ENCODE measurements around the gene EXOC2.

DNA sequence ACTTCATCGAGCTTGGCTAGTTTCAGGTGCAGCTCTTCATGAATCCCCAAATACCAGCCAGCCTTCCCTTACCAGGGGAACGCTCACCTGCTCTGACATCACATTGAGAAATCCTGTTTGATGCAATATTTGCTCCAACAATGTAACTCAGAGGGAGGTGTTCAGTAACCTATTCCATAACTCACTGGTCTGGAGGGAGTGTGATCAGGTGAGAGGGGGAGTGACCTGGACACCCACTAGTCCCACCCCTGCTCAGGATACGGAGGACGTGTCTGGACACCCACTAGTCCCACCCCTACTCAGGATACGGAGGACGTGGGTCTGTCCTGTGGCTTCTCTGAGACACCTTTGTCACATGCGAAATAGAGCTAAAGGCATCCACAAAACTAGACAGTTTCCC, 106.4 kb downstream of the EXOC2 start:
- TF ChIP-seq POLR2A (IDR thresholded peaks at IDR 0.05; ENCODE audit: extremely low read depth, insufficient read length): no peak
- TF ChIP-seq, protein P1, sequence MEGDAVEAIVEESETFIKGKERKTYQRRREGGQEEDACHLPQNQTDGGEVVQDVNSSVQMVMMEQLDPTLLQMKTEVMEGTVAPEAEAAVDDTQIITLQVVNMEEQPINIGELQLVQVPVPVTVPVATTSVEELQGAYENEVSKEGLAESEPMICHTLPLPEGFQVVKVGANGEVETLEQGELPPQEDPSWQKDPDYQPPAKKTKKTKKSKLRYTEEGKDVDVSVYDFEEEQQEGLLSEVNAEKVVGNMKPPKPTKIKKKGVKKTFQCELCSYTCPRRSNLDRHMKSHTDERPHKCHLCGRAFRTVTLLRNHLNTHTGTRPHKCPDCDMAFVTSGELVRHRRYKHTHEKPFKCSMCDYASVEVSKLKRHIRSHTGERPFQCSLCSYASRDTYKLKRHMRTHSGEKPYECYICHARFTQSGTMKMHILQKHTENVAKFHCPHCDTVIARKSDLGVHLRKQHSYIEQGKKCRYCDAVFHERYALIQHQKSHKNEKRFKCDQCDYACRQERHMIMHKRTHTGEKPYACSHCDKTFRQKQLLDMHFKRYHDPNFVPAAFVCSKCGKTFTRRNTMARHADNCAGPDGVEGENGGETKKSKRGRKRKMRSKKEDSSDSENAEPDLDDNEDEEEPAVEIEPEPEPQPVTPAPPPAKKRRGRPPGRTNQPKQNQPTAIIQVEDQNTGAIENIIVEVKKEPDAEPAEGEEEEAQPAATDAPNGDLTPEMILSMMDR (IDR thresholded peaks at IDR 0.05; ENCODE audit: low read depth, low read length): no peak
